GM21723 (cell line): ENCODE data around the gene SRGAP1.
A peak's percentile ranks its signal among the peaks of the same experiment; 100 is the strongest.

Source experiments
- ATAC-seq: cut with Tn5 transposase; IDR thresholded peaks from one replicate; pipeline ENCODE4 v1.9.1; 2021; ENCODE audit warnings: mild to moderate bottlenecking, moderate library complexity; ENCODE audit not compliant: unreplicated experiment

The SRGAP1 gene

DNA sequence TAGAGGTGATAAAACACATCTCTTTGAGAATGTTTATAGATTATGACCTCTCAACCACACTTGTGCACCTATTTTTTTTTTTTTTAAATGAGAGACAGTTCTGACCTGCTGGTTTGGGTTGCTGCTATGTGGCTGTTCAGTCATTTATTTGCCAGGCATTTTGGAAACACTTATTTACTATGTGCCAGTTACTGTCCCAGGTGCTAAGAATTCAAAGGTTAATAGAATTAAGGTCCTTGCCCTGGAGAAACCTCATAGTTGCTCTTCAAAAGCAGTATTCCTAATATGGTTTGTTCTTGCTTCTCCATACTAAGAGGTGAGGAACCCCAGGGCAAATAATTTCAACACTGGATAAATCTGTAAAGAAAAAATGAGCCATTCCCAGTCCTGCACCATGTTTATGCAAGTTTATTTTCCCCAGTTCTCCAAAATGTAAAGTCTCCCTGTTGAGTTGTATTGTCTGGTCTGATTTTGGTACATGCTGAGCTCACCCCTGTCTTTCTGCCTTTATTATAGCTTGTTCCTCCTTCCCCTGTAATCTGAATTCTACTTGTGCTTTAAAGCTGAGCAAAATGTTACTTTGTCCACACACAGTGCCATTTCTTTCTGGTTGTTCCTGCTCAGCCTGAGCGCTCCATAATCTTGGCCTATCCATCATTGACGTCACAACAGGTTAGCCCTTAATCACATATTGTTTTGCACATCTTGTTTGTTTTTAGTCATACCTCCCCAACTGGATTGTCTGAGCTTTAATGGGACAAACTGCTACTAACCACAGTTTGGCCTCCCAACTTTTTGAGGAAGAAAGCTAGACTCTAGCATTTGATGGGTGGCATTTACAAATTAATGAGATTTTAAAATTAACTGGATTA lies 56.7 kb downstream of the SRGAP1 start:
- no peak for ATAC-seq

DNA sequence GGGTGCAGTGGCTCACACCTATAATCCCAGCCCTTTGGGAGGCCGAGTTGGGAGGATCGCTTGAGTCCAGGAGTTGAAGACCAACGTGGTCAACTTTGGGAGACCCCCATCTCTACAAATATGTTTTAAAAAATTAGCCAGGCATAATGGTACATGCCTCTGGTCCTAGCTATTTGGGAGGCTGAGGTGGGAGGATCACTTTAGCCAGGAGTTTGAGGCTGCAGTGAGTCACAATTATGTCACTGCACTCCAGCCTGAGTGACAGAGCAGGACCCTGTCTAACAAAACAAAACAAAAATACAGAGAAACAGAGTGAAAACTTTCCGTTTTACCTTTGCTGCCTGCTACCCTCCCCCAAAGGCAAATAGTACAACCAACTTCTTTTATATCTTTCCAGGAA lies 60.2 kb downstream of the SRGAP1 start:
- no peak for ATAC-seq

DNA sequence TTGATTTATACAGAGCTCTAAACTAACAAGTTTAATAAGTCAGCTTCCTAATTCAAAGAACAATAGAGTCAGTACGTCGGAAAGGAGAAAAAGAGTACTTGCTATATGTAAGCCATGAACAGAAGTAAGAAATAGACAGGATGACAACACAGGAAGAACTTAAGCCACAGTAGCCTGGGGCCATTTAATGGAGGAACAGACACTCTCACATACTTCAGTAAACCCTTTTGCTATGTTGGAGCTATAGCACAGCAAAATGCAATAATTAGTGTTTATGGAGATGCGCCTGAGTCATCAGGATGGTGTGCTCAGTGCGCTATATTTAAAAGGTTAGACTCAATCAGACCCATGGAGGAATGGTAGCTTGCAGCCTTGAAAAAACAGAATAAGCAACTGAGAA lies 61.0 kb downstream of the SRGAP1 start:
- no peak for ATAC-seq

DNA sequence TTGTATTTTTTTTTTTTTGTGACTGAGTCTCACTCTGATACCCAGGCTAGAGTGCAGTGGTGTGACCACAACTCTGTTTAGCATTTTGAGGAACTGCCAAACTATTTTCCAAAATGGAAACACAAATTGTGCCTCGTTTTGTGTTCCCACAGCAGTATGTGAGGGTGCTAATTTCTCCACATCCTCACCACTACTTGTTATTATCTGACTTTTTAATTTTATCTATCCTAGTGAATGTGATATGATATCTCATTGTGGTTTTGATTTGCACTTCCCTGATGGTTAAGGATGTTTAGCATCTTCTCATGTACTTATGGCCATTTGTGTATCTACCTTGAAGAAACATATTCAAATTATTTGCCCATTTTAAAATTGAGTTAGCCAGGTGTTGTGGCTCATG lies 62.4 kb downstream of the SRGAP1 start:
- no peak for ATAC-seq

DNA sequence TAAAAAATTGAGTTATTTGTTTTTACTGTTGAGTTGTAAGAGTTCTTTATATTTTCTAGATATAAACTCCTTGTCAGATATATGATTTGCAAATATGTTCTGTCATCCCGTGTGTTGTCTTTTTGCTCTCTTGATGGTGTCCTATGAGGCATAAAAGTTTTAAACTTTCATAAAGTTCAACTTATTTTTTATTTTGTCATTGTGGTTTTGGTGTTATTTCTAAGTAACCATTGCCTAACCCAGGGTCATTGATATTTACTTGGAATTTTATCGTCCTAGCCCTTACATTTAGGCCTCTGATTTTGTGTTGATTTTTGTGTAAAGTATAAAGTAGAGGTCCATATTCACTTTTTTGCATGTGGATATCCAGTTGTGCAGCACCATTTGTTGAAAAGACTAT lies 63.1 kb downstream of the SRGAP1 start:
- no peak for ATAC-seq

DNA sequence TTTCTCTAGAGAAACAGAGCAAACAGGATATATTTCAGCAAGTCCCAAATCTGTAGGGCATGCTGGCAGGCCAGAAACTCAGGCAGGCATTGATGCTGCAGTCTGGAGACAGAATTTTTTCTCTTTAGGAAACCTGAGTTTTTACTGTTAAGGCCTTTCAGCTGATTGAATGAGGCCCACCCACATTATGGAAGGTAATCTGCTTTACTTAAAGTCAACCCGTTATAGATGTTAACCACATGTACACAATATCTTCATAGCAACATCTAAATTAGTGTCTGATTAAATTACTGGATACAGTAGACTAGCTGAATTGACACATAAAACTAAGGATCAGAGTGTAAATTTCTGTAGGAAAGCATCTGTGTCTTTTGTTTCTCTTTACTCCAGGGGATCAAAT lies 65.2 kb downstream of the SRGAP1 start:
- ATAC-seq, result no peak

DNA sequence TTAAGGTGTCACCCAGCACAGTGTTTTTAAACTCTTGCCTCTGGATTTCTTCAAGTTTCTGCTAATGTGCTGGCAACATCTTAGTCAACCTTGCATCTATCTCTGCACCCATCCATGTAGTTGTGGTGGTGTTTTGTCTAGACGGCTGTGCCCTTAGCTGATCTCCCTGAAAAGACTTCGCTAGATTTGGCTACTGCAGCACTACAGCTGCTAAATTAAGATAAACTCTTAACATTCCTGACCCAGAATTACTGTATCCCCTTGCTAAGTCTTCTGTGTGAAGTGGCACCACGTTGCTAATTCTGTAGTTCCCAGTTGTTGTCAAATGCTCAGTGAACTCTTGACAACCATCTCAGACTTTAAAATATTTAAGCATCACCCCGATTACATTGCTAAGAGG lies 66.8 kb downstream of the SRGAP1 start:
- ATAC-seq, result no peak

DNA sequence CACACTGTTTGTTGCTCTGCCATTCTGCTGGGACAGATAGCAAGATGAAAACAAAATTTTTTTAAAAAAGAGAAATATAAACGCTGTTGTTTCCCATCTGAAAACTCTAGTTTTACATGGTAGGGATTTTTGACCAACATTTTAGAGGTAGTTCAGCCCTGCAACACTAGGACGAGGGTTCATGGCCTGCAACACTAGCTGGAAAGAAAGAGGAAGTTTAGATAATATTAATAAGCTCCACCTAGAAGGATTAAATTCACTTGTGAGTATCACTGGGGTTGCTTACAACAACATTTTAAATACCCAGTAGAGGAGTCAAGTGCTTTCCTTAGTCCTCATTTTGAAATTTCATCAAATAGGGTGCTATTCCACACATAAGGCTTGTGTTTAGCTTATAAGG lies 68.2 kb downstream of the SRGAP1 start:
- ATAC-seq, result no peak

DNA sequence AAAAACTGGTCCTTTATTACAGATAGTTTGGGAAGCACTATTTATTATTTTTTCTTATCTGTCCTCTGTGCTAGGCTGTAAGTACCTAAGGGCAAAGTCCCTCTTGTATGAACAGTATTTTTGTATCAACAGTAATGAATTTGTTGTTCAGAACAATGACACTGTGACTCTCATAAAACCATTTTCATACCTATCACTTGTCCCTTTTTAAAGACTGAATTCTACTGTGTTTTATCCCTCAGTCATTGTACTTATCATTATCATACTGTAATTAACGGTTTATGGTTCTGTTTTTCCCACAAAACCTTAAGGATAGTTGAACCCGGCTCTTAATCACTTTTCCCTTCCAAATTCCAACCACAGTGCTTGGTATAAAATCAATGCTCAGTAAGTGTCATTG lies 69.4 kb downstream of the SRGAP1 start:
- ATAC-seq, result no peak

DNA sequence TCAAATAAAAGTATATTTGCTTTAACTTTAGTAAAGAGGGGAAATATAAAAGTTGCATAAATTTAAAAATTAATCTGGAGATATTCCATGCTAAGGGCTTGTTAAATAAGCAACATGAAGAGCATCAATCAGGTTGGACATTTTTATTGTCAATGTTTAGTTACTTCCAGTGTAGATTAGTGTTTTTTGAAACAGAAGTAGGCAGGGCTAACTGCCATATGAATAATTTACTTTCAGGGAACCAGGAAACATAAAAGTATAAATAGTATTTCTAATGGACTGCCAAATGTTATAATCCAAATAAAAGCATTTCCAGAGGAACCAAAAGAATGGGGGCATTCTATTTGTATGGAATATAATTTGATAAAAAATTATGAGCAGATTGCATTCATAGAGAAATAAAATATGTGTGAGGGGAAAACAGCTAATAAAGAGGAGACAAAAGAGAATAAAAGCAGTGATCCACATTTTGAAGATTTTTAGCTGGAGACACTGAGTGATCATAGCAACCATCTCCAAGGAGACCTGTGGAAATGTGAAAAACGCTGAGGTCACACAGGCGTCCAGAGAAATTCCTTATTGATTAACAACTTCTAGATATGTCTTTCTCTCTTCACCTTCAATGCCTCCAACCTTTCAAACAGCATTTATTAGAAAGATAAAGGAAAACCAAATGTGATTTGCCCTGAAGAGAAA lies 70.8 kb downstream of the SRGAP1 start:
- ATAC-seq, result no peak

DNA sequence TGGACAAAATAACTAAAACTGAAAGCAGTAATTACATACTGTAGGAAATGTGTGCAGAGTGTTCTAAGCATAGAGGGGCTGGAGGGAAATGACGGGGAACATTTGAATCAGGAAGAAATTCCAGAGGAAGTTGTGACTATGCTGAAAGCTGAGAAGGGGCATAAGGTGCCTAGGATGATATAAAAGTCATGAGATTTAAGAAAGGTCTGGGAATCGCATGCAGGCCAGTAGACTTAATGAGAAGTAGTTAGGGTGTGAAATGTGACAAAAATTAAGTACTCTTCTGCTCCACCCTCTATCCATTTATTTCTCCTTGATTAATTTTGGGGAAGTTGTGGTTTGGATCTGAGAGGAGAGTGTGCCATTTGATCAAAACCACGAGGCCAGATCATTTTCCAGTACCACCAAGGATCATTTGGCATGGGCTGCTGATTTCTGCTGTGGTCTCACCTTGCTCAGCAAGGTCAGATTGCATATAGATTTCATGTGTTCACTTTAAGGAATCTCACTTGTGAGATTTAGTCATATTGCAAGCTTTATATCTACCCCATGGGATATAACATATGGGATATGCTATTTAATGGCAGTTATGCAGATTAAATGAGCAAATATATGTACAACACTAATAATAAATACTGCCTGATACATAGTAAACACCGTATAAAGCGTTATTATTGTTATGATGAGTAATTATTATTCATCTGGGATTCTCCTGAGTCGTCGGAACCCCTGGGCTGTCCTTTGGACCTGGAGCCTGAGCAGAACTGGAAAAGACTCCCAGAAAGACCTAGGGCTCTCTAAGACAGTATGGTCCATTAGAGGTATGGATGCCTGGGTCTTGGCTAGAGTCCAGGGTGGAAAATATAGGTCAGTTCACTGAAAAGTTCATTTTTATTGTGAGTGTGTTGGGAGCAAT lies 72.3 kb downstream of the SRGAP1 start:
- no peak for ATAC-seq

DNA sequence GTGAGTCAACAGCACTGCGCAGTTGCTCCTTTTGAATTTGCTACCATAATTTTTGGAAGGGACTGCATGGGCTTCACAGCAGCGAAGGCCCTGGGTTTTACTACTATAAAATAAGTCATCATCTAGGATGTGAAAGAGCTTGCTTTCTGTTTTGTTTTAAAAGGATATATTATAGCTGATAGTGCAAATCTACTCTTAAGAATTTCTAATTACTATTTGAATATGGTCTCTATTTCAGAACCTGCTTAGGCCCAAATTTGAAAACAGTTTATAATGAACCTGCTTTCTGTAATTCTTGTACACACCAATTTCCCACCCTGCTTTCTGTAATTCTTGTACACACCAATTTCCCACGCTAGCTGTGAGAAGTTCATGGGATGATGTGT lies 73.0 kb downstream of the SRGAP1 start:
- no peak for ATAC-seq

DNA sequence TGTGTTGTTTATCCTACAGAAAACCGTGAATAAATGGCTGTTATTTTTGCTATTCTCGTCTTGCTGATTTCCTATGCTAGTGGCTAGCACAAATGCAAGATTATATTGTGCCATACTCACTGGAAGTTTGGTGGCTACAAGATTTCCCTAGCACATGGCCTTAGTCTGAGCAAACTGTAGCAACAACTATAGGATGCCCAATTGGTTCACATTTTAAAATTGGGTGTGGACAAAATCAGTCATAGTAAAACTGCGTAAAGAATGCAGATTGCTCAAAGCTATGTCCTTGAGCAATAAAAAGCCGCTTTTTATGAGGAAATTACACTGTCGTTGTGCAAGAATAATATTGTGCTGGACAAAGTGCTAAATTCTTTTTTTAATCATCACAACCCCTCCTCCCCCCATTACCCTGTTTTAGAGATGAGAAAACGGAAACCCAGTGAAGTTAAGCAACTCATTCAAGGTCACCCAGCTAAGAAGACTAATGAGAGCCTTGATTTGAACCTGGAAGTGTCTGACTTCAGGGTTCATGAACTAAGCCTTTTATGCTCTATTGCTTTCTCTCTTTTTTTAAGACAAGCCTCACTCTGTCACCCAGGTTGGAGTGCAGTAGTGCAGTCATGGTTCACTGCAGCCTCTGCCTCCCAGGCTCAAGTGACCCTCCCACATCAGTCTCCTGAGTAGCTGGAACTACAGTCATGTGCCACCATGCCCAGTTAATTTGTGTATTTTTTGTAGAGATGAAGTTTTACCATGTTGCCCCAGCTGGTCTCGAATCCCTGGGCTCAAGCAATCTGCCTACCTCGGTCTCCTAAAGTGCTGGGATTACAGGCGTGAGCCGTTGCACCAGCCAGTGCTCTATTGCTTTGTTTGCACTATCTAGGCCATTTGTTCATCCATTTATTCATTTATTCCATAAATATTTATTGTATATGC lies 73.6 kb downstream of the SRGAP1 start:
- ATAC-seq, result no peak

DNA sequence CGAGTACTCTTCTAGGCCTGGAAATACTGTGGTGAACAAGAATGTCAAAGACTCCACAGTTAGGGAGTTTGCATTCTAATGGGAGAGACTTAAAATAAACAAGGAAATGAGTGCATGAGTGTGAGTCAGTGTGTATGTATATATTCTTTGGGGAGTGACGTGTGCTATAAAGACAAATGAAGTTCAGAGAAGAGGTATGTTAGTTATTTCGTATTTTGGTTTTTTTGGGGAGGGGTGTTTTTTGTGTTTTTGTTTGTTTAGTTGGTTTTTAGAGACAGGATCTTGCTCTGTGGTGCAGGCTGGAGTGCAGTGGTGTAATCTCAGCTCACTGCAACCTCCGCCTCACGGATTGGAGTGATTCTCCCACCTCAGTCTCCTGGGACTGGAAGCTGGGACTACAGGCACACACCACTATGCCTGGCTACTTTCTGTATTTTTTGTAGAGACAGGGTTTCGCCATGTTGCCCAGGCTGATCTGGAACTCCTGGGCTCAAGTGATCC lies 74.3 kb downstream of the SRGAP1 start:
- ATAC-seq, result no peak

DNA sequence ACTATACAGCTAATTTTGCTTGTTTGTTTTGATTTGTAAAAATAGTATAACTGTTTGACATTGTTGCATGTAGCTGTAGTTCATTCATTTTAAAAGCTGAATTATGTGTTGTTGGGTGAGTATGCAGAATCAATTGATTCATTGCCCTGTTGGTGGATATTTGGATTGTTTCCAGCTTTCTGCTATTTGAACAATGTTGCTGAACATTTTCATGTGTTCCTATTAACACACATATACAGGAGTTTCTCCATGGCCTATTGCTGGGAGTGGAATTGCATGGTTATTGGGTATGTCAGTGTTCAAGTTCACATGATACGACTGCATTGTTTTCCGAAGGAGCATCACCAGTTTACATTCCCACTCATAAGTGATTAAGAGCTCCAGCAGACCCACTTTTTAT lies 75.3 kb downstream of the SRGAP1 start:
- no peak for ATAC-seq

DNA sequence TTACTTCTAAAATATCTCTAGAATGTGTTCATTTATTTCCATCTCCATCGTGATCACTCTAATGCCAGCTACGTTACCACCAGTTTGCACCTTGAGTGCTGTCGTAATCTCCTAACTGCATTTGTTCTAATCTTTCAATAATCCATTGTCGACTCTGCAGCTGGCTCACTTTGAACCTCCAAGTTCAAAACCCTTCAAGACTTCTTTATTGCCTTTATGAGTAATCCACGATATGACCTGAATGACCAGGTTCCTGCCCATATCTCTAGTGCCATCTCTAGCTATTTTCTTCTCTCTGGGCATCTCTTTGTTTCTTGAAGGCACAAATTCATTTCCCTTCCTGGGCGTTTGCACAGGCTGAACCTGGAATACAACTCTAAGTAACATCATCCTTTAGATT lies 76.7 kb downstream of the SRGAP1 start:
- no peak for ATAC-seq

DNA sequence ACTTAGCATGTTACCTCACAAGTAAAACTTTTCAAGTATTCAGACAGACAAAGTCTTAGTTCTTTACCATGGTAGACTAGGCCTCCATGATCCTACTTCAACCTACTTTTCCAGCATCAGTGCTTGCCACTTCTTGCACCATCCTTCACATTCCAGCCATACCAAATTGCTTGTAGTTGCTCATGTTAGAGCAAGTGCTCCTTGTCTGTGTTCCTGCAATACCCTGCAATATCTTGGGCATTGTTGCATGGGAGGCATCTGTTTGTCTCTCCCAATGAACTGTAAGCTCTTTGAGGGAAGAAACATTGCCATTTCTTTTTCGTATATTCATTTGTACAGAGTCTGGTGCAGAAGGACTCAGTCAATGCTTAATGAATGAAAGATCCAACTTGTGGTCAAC lies 78.0 kb downstream of the SRGAP1 start:
- ATAC-seq, result no peak

DNA sequence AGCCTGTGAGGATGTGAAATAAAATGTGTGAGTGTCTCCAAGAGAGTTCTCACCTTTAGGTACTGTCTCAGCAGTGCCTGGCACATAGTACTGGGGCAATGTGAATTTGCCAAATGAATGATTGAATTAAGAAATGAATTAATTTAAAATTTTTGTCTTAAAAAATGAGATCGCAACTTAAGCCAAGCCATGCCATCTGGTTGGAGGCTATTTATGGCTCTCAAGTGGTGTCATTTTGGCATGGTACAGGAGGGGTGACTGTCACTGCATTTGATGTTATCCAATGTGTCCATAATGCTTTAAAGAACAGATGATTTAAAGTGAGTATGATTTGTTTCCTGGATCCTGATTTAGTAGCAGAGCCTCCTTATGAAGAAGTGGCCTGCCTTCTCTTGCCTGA lies 80.3 kb downstream of the SRGAP1 start:
- no peak for ATAC-seq

DNA sequence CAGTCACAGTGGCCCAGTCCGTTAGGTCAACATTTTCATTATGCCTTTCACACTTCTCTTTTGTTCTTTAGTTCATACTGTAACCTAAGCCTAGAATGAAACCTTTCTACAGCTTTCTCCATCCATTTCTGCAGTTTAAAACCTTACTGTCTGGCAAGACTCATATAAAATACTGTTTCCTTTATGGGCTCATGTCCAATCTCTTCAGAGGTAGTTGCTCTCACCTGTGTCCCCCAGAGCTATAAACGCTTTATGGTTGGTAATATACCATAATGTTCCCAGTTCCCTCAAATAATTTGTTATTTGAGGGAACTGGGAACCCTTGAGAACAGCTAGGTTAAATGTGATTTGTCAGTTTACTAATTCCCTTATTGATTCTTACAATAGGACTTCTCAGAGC lies 83.0 kb downstream of the SRGAP1 start:
- ATAC-seq, result no peak

DNA sequence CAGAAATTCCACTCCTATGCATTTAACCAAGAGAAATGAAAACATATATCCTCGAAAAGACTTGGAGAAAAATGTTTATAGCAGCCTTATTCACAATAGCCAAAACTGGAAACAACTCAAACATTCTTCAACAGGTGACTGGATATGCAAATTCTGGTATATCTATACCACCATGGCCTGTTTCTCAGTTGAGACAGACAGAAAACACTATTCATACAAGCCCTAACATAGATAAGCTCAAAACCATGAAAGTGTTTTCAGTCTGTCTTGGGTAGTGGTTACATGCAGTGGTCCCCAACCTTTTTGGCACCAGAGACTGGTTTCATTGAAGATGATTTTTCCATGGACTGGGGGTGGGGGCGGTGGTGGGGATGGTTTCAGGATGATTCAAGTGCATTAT lies 83.8 kb downstream of the SRGAP1 start:
- peak; percentile 65 for ATAC-seq
